Right lung (tissue), 5 donors: ENCODE data around the gene NHLRC2. TPM values are rescaled to one million over a fixed set of nuclear protein-coding genes. Genes with fewer than 3 reads are reported as not detected.
"Not testable (repeated sequence)": the region's sequence is repeated elsewhere in the genome, so short reads cannot be mapped to it uniquely, and the experiment has no call there.

Experiments used
- DNase-seq, 2 donors: peaks; one replicate each; pipeline ENCODE4 v3.0.0-alpha.2; 2013
- polyA plus RNA-seq, 5 donors: library from polyadenylated mRNA; unstranded; fragments of 120-200 nt; gene quantifications; one replicate each; pipeline versions ENCODE4 v1.2.1 to v1.2.3, GENCODE V29; 2013; ENCODE audit warnings: inconsistent platforms in 1 of 5, low replicate concordance in 1 of 5; ENCODE audit not compliant: insufficient read length in 5 of 5, insufficient read depth in 1 of 5

Gene NHLRC2
- polyA plus RNA-seq, 5 donors = 17.2 to 31.7 (median 25.5) TPM

DNA sequence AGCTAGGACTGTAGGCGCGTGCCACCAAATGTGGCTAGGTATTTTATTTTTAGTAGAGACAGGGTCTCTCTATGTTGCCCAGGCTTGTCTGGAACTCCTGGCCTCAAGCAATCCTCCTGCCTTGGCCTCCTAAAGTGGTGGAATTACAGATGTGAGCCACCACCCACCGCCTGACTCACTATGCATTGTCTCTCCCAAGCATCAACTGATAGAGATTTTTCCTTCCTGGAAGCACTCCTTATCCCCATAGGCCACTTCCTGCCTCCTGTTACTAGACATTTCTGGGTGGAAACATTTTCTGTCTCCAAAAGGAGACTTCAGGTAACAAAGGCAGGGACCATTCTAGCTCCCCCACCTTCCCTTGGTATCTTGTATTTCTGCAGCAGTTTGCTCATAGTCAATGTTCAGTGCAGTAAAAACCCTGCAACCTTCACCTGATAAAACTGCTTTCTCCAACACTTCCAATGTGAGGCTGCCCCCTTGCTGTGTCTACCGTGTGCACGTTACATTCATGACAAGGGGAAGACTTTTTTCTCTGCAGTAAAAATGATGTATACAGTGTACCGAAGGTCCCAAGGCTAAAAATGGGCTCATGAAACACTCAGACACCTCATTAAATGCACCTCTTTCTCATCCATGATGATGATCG is 84.9 kb downstream of the NHLRC2 start:
- no peak for DNase-seq

- no peak for DNase-seq
Observed at GRCh38 chr10:113941140-113941539, 86.7 kb downstream of the NHLRC2 start.

- DNase-seq = not testable (repeated sequence)
Observed at GRCh38 chr10:113943196-113943595, 88.7 kb downstream of the NHLRC2 start.

DNA sequence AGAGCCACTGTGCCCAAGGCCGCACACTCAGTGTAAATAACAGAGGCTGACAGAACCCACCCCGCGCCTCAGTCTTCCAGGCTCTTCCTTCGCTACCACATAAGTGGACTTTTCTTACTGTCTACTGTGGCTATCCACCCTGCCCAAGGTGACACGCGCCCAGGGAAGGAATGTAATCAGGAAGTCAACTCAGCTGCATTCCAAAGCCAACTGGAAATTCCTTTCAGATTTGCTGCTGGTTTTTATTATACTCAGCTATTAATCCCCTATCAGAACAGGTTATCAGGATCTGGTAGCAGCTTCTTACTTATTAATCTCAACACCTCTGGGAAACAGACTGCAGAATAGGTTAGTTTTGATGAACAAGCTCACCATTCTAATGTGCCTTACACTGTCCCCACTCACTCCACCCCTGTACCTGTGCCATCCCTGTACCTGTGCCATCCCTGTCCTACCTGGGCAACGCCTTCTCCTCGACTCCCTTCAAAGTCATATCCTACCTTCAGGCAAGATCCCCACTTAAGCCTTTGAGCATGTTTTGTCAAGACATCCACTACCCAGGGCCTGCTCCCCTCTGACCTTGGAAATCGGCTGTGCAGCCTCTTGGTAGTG is 90.7 kb downstream of the NHLRC2 start:
- no peak for DNase-seq

GRCh38 chr10:113945687-113946085 is 91.2 kb downstream of the NHLRC2 start:
- no peak for DNase-seq

- no peak for DNase-seq
Observed at GRCh38 chr10:113947184-113948041, 93.0 kb downstream of the NHLRC2 start.

DNA sequence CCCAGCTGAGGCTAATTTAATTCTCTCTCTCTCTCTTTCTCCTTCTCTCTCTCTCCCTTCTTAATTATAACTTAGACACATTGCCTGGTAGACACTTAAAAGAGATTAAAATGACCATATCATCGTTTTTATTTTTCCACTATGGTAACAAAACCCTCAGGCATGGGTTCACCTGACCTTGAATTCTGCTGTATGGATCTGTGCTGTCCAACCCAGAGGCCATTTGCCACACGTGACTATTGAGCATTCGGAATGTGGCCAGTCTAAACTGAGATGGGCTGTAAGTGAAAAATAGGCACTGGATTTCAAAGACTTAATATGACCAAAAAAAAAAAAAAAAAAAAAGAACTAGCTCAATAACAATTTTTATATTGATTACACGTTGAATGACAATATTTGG is 93.6 kb downstream of the NHLRC2 start:
- DNase-seq = no peak

- DNase-seq = no peak
Observed at GRCh38 chr10:113950268-113950667, 95.8 kb downstream of the NHLRC2 start.

GRCh38 chr10:113953505-113954272 is 99.2 kb downstream of the NHLRC2 start:
- DNase-seq = no peak

DNA sequence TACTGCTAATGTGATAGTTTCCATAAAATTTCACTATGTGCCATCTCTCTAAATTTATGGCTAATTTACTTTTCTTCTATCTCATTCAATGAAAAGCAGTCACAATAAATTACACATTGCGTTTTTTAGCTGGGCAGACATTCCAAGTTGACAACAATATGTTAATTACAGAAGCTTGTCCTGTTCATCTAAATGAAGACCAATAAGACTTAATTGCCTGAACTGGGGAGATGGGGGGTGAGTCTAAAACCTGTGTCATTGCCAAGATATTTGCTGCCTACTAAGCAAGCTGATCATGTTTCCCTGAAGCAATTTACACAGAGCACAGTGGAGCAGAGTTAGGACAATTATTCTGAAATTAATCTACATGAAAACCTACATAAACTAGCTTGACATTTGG is 99.9 kb downstream of the NHLRC2 start:
- no peak for DNase-seq

GRCh38 chr10:113957013-113957412 is 102.6 kb downstream of the NHLRC2 start:
- DNase-seq = peak in 1 of 2 donors; percentile 38

- DNase-seq = no peak
Observed at GRCh38 chr10:113958631-113959382, 104.3 kb downstream of the NHLRC2 start.

GRCh38 chr10:113959383-113959760 is 104.9 kb downstream of the NHLRC2 start:
- DNase-seq = no peak

DNA sequence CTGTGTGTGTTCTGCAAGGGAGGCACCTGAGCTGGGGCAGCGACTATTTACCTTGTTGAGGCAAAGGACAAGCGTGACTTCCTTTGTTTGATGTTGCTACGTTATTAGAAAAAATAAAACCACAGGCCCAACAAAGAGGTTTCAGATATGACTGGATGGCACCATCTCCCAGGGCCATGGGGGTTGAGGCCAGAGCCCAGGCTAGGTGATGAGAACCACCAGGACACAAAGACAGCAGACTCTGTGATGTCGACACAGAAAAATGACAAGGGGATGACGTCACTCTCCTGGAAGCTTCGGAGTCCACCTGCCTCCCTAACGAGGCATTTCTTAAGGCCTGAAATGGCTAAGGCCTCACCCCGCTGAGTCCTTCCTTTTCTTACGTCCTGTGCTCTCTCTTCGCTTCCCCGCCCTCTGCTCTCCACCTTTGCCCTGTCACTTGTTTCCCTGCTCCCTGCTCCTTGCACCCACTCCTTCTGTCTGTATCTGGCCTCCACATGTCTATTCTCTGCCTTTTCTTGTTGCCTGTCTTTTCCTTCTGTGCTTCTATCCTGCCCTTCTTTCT is 106.2 kb downstream of the NHLRC2 start:
- DNase-seq = peak in 1 of 2 donors; percentile 35

DNA sequence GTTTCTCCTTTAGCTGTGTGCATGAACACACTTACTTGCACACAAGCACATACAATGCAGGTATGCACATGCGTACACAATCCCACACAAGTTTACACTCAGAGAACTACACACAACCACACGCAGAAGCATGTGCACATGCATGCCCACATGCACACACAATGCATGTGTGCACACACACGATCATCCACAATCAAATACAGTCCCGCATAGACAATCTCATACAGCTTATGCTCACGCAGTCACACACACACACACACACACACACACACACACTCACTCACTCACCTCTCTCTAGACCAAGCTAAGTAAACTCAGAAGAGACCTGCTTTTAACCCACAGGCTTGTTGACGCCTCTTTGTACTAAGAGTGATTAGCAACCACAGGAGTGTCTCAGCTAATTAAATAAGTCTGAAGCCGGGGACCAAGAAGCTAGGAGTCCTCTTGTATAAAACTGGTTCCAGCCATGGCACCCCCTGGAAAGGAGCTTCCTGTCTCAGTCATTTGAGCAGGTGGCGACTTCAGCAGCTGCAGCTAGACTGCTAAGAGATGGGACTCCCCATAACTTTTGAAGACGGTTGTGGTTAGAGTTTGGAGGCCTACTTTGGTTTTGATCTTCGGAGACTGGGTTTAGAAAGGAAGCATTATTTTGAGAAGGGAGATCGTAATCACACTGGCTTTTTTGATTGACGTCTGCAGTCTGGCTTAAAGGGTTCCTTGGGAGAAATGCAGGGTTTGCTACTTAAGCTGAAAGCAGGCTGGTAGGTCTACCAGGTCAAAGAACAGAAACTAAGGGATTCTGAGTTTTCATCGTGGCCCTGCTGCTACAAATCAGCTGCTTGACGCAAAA is 106.9 kb downstream of the NHLRC2 start:
- peak in 1 of 2 donors; percentile 38 for DNase-seq

DNA sequence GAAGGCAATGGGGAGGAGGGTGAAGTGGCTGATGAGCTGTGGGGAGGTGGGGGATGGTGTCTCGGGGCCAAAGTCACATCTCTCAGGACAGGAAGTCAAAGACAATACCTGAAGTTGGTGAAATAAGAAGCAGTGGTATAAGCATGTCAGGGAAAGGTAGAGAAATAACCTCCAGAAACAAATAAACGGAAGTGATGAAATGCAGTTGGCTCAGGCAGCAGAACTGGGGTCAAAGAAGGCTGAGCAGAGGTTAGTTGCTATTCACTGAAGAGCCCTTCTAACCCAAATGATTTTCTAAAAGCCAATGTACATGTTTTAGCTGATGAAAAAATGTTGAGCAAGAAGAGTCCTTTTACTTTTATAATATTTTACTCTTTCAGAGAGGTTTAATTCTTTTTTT is 110.6 kb downstream of the NHLRC2 start:
- DNase-seq = no peak

DNA sequence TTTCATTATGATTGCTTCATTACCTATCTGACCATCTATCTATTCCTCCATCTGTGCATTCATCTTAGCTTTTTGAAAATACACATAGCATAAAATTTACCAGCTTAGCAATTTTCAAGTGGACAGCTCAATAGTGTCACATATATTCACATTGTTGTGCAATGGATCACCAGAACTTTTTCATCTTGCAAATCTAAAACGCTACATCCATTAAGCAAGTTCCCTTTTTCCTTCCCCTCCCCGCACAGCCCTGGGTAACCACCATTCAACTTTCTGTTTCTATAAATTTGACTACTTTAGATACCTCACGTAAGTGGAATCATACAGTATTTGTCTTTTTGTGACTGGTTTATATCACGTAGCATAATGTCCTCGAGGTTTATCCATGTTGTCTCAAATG is 111.2 kb downstream of the NHLRC2 start:
- DNase-seq = no peak
